Peyer's patch (tissue), 4 donors: ENCODE data around the gene CDC42BPA.

ENCODE experiments used
- POLR2A ChIP-seq, 2 donors: fragments of 450-650 bp; IDR thresholded peaks; one replicate each; pipeline ENCODE4 v1.5.1; 2017; ENCODE audit warnings: antibody characterized with exemption in 2 of 2, mild to moderate bottlenecking in 2 of 2, moderate library complexity in 2 of 2
- TF ChIP-seq, protein P1 (sequence below), 6 experiments: fragments of 450-650 bp in 4 of 6; fragments of 200-600 bp in 2 of 6; sonication (generic) in 1 of 6; IDR thresholded peaks; one replicate each; pipeline ENCODE4 v1.5.1; 2017 to 2019; ENCODE audit warnings: antibody characterized with exemption in 6 of 6, mild to moderate bottlenecking in 3 of 6, moderate library complexity in 1 of 6

DNA sequence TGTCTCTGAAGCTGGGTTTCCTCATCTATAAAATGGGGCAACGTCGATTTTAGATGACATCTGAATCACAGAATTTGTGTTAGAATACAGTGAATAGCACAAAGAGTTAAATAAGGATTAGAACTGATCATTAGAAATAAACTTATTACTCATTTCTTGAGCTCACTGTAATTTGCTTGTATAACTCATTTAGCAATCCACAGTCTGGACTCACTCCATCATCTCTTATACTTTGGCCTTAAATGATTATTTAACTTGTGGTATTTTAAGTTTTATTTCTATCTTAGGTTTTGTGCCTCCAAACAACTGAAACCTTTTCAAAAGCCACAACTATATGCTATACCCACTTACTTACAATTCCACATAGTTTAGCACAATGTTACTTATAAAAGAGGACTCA, 128.0 kb downstream of the CDC42BPA start:
- TF ChIP-seq, protein P1, sequence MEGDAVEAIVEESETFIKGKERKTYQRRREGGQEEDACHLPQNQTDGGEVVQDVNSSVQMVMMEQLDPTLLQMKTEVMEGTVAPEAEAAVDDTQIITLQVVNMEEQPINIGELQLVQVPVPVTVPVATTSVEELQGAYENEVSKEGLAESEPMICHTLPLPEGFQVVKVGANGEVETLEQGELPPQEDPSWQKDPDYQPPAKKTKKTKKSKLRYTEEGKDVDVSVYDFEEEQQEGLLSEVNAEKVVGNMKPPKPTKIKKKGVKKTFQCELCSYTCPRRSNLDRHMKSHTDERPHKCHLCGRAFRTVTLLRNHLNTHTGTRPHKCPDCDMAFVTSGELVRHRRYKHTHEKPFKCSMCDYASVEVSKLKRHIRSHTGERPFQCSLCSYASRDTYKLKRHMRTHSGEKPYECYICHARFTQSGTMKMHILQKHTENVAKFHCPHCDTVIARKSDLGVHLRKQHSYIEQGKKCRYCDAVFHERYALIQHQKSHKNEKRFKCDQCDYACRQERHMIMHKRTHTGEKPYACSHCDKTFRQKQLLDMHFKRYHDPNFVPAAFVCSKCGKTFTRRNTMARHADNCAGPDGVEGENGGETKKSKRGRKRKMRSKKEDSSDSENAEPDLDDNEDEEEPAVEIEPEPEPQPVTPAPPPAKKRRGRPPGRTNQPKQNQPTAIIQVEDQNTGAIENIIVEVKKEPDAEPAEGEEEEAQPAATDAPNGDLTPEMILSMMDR (IDR thresholded peaks at IDR 0.05): no peak
- no peak for TF ChIP-seq POLR2A (IDR thresholded peaks at IDR 0.05)
